Stimulated activated CD8-positive, alpha-beta memory T cell treated with anti-CD3 and anti-CD28 coated beads, Interleukin-15, amount 100 ng/mL, for 24 hours (primary cell): ENCODE results near the gene MIOX.

Experiments used
- DNase-seq: peaks from one replicate; pipeline ENCODE4 v3.0.0-alpha.2; 2020; ENCODE audit warnings: low read depth

The MIOX gene

DNA sequence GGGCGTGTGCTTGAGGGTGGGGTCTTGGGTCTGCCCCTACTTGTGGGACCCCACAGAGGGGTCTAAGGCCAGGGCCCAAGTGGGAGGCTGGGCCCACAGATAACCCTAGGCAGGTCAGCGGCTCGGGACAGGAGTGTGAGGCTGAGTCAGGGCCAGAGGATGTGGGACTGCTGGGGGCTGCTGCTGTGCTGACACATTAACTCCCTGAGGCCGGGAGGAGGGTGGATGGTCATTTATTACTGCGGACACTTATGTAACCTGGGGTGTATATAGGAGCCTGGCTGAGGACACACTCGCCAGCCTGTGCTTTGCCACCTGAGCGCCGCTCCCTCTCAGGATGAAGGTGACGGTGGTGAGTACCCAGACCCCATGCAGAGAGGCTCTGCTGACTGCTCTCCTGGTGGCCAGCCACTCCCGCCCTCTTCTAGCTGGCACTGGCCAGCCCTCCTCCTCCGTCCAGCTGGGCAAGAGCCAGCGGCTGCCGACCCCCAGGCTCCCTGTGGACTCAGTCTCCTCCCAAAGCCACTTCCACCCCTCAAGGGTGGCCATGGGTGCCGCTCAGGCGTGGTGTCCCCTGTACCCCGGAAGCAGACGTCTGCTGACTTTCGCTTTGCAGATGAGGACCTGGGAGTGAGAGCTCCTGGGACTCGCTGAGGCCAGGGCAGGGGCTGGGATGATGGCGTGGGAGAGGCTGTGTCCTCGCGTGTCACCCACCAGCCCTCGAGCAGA is at the start of gene MIOX:
Gene MIOX, plus strand, starts transcription at position 299 of the 729 bp plus-strand sequence. Its CDS starts 39 bp downstream, at position 338.
- no peak for DNase-seq

DNA sequence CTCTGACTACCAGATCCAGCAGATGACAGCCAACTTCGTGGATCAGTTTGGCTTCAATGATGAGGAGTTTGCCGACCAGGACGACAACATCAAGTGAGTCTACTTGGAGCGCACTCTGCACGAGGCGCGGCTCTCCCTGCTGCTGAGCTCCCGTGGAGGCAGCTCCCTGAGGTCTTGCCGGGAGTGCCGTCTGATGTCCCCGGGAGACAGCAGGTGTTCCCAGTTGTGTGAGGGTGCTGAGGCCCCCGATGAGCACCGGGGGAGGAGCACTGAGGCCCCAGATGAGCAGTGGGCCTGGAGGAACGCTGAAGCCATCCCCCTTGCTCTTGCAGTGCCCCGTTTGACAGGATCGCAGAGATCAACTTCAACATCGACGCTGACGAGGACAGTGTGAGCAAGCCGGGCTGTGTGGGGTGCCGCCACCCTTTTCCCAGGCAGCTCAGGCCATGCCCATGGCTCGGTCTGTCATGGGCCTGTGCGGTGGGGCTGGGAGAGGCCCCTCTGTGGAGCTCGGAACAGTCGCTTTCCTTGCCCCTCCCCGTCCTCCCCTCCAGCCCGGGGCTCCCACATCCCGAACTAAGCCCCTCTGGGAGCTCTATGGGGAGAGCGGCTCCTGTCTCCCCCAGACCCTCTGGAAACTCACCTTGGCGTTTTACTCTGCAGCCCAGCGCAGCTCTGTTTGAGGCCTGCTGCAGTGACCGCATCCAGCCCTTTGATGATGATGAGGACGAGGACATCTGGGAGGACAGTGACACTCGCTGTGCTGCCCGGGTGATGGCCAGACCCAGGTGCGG is 49.0 kb upstream of the MIOX start:
- no peak for DNase-seq

DNA sequence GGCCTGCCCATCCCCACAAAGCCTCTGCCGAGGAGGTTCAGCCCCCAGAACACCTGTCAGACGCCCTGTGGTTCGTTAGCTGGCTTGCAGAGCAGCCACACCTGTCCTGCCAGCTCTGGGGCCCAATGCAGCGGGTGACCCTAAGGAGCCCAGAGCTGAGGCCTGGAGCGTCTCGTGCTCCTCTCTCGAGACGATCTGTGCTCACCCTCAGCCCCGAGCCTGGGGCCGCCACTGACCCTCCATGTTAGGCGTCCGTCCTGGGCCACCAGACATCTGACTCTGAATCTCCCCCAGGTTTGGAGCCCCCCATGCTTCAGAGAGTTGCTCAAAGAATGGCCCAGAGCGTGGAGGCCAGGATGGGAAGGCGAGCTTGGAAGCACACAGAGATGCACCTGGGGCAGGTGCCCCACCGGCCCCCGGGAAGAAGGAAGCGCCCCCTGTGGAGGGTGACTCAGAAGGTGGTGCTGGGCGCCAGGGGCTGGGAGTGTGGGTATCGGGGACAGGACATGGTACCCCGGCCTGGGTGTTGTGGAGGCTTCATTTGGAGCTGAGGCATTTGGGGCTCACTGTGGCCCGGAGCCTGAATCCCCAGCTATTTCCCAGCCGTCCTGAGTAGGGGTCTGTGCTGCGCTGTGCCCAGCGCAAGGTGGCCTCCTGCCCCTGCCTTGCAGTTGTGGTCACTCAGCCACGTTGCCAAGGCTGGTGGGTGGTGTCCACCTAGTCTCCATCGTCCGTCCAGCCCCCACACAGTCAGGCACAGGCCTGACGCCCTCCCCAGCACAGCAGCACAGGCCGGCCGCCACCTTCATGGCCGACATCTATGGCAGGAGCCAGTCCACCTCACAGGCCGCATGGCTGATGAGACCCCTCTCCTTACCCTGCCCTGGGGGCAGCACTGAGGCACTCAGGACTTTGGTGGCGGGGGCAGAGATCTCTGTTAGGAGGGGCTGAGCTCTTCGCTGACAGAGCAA is 48.1 kb upstream of the MIOX start:
- no peak for DNase-seq

DNA sequence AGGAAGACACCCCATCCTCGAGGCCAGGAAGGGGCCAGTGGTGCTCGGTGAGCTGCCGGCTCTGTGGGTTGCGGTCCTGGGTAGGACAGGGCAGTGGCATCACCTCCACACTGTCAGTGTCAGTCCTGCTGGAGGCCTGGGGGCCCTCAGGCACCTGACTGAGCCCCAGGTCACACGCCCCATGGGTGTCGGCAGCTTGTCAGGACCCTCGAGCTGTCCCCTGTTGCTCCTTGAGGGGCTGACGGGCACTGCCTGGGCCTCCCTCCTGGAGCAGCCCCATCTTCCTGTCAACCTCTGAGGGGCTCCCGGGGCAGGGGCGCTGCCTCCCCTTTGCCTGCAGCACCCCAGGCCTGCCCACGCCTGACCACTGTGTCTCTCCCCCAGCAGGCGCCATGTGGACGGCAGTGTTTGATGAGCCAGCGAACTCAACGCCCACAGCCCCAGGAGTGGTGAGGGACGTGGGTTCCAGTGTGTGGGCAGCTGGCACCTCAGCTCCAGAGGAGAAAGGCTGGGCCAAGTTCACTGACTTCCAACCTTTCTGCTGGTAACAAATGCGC is 47.3 kb upstream of the MIOX start:
- no peak for DNase-seq

DNA sequence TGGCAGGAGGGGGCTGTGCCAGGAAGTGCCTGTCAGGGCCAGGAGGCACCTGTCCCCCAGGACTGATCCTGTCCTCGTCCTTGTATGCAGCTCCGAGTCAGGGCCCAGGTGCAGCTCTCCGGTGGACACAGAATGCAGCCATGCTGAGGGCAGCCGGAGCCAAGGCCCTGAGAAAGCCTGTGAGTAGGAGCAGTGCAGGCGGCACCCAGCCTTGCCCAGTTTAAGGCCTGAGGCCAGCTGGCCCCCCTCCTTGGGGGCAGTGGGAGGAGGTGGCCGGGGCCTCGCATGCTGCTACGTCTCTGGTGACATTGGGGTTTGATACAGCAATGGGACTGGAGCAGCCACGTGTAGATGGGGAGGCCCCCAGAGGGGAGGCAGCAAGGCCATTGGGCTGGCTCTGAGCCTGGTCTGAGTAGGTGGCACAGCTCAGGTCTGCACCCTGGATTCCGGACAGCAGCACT is 46.8 kb upstream of the MIOX start:
- no peak for DNase-seq

DNA sequence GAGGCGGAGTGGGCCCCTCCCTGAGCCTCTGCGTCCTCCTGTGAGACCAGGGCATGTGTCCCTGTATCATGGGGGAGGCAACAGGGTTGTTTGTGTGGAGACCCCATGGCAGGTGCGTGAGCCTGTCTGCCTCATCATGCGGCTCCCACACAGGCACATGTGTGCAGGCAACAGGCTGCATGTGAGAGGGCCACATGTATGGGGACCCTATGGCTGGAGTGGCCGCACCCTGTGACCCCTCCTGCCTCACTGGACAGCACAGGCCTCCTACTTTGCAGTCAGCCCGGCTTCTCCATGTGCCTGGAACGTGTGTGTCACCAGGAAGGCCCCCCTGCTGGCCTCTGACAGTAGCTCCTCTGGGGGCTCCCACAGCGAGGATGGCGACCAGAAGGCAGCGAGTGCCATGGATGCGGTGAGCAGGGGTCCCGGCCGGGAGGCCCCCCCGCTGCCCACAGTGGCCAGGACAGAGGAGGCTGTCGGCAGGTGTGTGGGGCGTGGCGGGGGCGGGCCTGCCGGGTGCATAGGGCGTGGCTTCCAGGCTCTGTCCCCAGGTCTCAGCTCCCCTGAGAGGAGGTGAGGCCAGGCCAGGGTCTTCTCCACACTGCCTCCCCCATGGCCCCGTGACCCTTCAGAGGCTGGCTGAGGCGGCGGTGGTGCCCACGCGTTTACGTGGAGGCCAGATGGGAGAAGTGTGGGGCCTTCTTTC is 46.0 kb upstream of the MIOX start:
- no peak for DNase-seq

- DNase-seq: no peak
These were observed 45.1 kb upstream of the MIOX start for GRCh38 chr22:50441428-50441993.

- DNase-seq: no peak
These were observed 43.5 kb upstream of the MIOX start for GRCh38 chr22:50443197-50443596.

- no peak for DNase-seq
These were observed 42.6 kb upstream of the MIOX start for GRCh38 chr22:50443801-50444625.

GRCh38 chr22:50444663-50445062 is 42.0 kb upstream of the MIOX start:
- DNase-seq: no peak

DNA sequence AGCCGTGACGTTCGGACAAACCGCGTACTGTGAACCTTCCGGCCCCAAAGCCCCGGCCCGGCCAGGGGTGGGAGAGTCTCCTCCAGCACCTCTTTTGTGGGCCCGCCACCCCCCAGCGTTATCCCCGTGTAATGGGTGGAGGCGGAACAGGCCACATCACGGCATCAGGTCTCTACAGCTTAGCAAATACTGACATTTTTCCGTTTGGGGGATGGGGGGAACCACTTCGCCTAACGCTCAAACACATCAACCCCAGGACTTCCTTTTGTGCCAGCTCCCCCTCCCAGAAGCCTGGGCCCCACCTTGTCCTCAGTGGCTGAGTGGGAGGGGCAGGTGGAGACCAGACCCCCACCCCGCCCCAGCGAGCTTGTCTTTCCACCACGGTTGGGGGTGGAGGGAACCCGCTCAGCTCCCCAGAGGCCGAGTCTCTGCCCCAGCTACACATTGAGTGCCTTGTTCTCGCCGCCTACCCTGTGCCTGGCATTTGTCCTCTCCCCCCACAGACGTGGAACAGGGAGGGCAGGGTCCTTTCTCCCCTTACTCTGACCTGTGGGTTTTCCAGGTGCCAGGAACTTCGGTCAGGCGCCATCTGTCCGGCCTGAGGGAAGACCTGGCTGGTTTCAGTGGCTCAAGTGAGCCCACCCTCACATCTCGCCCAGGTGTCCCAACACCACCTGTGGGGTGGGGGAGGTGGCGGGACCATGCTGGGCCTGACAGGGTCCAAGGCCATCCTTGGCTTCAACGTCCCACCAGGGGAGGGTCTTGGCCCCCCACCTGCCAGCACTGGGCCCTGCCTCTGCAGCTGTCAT is 41.4 kb upstream of the MIOX start:
- no peak for DNase-seq

DNA sequence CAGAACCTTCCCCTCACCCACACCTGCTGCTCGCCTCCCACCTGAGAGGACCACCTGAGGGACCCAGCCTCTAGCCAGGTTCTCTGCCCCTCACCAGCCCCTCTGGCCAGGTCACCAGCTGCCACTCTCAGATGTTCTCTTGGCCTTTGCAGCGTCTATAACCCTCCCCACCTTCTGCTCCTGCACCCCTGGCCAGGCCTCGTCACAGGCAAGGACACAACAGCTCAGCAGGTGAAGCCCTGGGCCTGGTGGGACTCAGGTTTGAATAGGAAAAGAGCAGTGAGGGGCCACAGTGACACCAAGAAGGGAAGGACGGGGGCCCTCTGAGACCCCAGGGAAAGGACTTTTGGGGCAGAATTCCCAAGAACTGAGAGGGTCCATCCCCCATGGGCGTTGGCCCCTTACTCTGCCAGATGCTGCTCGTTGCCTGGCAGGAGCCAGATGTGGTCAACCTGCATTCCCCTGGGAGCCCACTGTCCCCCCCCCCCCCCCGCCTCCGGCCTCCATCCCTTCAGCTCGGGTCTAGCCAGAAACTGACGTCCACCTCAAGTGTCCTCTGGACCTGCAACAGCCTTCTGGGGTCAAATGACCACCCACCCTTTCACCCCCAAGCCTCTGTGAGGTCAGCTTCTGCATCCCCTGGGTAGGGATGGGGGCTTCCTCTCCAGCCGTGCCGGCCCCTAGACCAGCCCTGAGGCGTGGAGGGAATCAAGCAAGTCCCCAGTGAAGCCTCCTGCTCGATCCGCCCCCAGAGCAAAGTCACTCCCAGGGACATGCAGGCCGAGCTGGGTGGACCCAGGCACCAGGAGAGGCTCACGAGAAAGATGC is 40.6 kb upstream of the MIOX start:
- DNase-seq: no peak

DNA sequence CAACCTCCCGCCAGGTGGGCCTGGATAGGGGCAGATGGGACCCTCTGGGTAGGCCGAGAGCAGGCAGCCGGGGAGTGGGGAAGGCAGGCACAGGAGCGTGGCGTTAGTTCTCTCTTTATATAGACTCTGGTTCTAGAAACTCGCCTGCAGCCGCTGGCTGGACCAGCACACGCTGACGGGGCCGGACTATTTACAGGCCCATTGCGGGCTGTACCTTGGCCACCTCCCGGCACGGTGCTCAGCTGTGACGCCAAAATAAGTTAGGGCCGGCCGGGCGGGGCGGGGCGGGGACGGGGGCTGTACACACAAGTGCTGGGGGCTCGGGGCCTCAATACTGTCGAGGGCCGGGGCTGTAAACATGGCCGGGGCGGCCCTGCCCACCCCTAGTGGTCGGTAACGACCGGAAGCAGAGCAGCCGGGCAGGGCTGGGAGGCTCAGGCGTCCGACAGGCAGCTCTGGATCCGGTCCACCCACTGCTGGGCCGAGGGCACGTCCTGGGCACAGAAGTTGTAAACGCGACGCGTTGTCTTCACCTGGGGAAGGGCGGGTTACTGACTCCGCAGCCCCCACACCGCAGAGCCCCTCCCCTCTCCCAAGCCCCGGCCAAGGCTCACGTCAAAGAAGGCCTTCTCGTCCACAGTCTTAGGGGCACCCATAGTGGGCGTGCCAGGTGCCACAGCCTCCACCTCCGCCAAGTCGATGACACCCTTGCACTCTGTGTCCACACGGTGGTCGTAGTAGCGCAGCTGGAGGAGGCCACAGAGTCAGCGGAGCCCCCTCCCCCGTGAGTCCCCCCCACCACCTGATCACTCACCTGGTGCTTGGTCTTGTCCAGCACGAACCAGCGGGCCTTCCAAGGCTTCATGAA is 39.7 kb upstream of the MIOX start:
- no peak for DNase-seq

- DNase-seq: no peak
These were observed 38.8 kb upstream of the MIOX start for GRCh38 chr22:50447576-50448551.

- no peak for DNase-seq
These were observed 34.0 kb upstream of the MIOX start for GRCh38 chr22:50452649-50453048.

GRCh38 chr22:50454556-50455075 is 32.0 kb upstream of the MIOX start:
- DNase-seq: no peak
